ENCODE results near the gene AOPEP. TPM values are rescaled to one million over a fixed set of nuclear protein-coding genes. Genes with fewer than 3 reads are reported as not detected.
A peak's percentile ranks its signal among the peaks of the same experiment; 100 is the strongest.

Gene AOPEP
- total and polyA plus RNA-seq, 2 of the 13 experiments (the other 11 are each of a cell fraction or from before 2014, with no cell fraction given) = 22.2 to 41.6 TPM

DNA sequence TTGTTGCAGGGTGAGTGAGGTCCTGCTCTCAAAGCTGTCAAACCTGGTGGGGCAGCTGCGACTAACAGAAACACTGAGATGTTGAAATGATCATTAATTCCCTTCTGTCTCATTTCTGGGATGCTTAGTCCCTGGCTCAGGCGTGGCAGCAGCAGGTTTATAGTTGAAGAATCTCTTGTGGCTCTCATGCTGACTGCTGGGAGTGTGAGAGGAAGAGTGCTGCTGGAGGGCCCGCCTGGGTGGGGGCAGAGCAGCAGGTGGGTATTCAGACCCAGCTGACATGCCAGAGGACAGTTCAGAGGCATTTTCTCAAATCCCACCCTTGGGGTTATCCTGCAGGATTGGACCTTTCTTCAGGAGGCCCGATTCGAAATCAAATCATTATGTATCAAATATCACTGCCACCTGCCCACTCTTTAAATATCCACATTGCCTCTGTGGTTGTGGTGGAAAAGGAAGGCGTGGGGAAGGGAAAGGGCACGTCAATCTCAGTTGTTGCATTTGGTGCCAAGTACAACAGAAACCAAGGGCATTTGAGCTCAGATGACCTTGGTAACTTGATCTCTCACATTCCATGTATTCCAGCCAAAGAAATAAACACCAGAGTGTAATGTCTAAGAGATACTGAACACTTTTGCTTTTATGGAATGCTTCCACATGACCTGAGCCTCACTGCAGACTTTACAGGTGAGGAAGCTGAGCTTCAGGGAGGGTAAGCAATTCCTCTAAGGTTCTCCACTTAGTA, 224.3 kb downstream of the AOPEP start (continued):
- TF ChIP-seq DPF2 (CRISPR knock-in tag; IDR thresholded peaks at IDR 0.05; ENCODE audit: borderline replicate concordance, low read depth) (peak; percentile 45; the same call in 1 of the 2 replicates), TBX2 (CRISPR knock-in tag; IDR thresholded peaks at IDR 0.05; ENCODE audit: borderline replicate concordance) (peak; percentile 65), NCOR1 (IDR thresholded peaks at IDR 0.05; ENCODE audit: borderline replicate concordance, low read length) (peak; percentile 15; the same call in 1 of the 2 replicates), KDM4B (CRISPR knock-in tag; IDR thresholded peaks at IDR 0.05) (no peak), ELF3 (CRISPR knock-in tag; IDR thresholded peaks at IDR 0.05) (peak; percentile 84), ZSCAN22 (CRISPR knock-in tag; IDR thresholded peaks at IDR 0.05) (no peak), THAP11 (CRISPR knock-in tag; IDR thresholded peaks at IDR 0.05) (peak; percentile 41; the same call in 1 of the 2 replicates), HNF4A (CRISPR knock-in tag; IDR thresholded peaks at IDR 0.05) (peak; percentile 43), ZSCAN29 (CRISPR knock-in tag; conservative IDR thresholded peaks at IDR 0.05) (0 out of 2 replicates have a peak, but pooled peaks have one; percentile 22), SIX1 (CRISPR knock-in tag; IDR thresholded peaks at IDR 0.05; ENCODE audit: borderline replicate concordance) (peak; percentile 99), SP5 (CRISPR knock-in tag; IDR thresholded peaks at IDR 0.05; ENCODE audit: borderline replicate concordance, low read depth) (peak; percentile 50), ZNF530 (CRISPR knock-in tag; IDR thresholded peaks at IDR 0.05; ENCODE audit: low read depth) (no peak), RXRB (CRISPR knock-in tag; IDR thresholded peaks at IDR 0.05; ENCODE audit: borderline replicate concordance) (peak; percentile 86), ZNF570 (CRISPR knock-in tag; IDR thresholded peaks at IDR 0.05; ENCODE audit: borderline replicate concordance) (no peak), NR2F6 (IDR thresholded peaks at IDR 0.05) (0 out of 2 replicates have a peak, but pooled peaks have one; percentile 16), NR2F6 (CRISPR knock-in tag; IDR thresholded peaks at IDR 0.05) (peak; percentile 82)
- TF ChIP-seq, protein P1, sequence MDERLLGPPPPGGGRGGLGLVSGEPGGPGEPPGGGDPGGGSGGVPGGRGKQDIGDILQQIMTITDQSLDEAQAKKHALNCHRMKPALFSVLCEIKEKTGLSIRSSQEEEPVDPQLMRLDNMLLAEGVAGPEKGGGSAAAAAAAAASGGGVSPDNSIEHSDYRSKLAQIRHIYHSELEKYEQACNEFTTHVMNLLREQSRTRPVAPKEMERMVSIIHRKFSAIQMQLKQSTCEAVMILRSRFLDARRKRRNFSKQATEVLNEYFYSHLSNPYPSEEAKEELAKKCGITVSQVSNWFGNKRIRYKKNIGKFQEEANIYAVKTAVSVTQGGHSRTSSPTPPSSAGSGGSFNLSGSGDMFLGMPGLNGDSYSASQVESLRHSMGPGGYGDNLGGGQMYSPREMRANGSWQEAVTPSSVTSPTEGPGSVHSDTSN (CRISPR knock-in tag; IDR thresholded peaks at IDR 0.05) = peak; percentile 68
- TF ChIP-seq, protein P2, sequence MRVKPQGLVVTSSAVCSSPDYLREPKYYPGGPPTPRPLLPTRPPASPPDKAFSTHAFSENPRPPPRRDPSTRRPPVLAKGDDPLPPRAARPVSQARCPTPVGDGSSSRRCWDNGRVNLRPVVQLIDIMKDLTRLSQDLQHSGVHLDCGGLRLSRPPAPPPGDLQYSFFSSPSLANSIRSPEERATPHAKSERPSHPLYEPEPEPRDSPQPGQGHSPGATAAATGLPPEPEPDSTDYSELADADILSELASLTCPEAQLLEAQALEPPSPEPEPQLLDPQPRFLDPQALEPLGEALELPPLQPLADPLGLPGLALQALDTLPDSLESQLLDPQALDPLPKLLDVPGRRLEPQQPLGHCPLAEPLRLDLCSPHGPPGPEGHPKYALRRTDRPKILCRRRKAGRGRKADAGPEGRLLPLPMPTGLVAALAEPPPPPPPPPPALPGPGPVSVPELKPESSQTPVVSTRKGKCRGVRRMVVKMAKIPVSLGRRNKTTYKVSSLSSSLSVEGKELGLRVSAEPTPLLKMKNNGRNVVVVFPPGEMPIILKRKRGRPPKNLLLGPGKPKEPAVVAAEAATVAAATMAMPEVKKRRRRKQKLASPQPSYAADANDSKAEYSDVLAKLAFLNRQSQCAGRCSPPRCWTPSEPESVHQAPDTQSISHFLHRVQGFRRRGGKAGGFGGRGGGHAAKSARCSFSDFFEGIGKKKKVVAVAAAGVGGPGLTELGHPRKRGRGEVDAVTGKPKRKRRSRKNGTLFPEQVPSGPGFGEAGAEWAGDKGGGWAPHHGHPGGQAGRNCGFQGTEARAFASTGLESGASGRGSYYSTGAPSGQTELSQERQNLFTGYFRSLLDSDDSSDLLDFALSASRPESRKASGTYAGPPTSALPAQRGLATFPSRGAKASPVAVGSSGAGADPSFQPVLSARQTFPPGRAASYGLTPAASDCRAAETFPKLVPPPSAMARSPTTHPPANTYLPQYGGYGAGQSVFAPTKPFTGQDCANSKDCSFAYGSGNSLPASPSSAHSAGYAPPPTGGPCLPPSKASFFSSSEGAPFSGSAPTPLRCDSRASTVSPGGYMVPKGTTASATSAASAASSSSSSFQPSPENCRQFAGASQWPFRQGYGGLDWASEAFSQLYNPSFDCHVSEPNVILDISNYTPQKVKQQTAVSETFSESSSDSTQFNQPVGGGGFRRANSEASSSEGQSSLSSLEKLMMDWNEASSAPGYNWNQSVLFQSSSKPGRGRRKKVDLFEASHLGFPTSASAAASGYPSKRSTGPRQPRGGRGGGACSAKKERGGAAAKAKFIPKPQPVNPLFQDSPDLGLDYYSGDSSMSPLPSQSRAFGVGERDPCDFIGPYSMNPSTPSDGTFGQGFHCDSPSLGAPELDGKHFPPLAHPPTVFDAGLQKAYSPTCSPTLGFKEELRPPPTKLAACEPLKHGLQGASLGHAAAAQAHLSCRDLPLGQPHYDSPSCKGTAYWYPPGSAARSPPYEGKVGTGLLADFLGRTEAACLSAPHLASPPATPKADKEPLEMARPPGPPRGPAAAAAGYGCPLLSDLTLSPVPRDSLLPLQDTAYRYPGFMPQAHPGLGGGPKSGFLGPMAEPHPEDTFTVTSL (CRISPR knock-in tag; IDR thresholded peaks at IDR 0.05; ENCODE audit: borderline replicate concordance) = peak; percentile 57; the same call in 1 of the 2 replicates
- TF ChIP-seq, protein P3, sequence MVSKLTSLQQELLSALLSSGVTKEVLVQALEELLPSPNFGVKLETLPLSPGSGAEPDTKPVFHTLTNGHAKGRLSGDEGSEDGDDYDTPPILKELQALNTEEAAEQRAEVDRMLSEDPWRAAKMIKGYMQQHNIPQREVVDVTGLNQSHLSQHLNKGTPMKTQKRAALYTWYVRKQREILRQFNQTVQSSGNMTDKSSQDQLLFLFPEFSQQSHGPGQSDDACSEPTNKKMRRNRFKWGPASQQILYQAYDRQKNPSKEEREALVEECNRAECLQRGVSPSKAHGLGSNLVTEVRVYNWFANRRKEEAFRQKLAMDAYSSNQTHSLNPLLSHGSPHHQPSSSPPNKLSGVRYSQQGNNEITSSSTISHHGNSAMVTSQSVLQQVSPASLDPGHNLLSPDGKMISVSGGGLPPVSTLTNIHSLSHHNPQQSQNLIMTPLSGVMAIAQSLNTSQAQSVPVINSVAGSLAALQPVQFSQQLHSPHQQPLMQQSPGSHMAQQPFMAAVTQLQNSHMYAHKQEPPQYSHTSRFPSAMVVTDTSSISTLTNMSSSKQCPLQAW (CRISPR knock-in tag; IDR thresholded peaks at IDR 0.05) = 0 out of 2 replicates have a peak, but pooled peaks have one; percentile 3
- TF ChIP-seq, protein P4, sequence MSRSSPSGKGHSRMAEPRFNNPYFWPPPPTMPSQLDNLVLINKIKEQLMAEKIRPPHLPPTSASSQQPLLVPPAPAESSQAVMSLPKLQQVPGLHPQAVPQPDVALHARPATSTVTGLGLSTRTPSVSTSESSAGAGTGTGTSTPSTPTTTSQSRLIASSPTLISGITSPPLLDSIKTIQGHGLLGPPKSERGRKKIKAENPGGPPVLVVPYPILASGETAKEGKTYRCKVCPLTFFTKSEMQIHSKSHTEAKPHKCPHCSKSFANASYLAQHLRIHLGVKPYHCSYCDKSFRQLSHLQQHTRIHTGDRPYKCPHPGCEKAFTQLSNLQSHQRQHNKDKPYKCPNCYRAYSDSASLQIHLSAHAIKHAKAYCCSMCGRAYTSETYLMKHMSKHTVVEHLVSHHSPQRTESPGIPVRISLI (CRISPR knock-in tag; IDR thresholded peaks at IDR 0.05; ENCODE audit: borderline replicate concordance) = 0 out of 2 replicates have a peak, but pooled peaks have one; percentile 9
